HG02981 (cell line): ENCODE results near the gene C6orf52.

Experiments used
- ATAC-seq: cut with Tn5 transposase; IDR thresholded peaks from one replicate; pipeline ENCODE4 v1.9.1; 2021; ENCODE audit warnings: mild to moderate bottlenecking, moderate library complexity; ENCODE audit not compliant: unreplicated experiment

Gene C6orf52

DNA sequence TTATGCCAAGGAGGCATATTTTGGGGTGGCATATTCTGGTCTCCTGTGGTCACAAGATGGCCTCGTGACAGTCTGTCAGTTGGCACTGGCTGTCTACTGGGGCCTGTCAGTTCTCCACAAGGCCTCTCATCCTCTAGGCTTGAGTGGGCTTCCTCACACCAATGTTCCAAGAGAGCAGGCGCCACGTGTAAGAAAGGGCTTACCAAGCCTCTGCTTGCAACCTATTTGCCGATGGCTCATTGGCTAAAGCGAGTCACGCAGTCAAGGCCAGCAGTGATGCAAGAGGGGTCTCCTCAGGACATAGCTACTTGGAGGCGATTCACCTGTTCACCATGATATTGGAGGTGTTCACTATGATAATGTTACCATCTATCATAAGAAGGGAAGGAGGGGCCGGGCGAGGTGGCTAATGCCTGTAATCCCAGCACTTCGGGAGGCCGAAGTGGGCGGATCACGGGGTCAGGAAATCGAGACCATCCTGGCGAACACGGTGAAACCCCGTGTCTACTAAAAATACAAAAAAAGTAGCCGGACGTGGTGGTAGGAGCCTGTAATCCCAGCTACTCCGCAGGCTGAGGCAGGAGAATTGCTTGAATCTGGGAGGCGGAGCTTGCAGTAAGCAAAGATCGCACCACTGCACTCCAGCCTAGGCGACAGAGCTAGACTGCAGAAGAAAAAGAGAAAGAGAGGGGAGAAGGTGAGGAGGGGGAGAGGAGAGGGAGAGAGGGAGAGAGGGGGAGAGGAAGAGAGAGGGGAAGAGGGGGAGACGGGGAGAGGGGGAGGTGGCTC is 35.3 kb downstream of the C6orf52 start:
- no peak for ATAC-seq

DNA sequence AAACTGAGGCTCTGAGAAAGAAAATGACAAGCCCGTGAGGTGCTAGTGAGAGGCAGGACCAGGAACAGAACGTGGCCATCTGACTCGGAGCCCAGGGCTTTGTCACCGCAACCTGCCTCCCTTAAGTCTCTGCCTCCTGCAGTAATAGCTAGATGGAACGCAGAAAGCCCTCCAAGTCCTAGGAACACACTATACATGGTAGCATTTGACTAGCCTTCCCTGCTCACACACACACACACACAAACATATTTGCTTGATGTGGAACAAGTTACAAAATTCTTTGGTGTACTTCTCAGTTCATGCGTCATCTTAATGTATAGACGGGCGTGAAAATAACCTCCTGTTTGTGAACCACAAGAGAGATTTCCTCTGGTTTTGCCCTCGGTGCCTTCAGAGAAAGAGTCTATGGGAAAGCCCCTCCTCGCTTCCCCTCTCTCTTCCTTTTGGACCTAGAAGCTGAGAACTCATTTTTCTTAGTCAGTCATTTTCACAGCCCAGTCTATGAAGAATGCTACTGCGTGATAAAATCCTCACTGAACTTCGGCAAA is 38.8 kb downstream of the C6orf52 start:
- no peak for ATAC-seq

DNA sequence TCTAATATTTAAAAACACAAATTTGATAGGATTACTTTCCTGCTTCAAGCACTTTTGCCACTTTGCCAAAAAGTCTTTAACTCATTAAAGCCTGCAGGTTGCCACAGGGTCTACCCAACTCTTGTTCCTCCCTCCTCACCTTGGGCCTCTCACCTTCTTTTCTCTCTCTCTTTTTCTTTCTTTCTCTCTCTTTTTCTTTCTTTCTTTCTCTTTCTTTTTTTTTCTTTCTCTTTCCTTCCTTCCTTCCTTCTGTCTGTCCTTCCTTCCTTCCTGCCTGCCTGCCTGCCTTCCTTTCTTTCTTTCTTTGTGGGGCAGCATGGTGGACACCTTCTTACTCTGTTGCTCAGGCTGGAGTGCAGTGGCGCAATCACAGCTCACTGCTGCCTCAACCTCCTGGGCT is 50.2 kb downstream of the C6orf52 start:
- ATAC-seq, result no peak

DNA sequence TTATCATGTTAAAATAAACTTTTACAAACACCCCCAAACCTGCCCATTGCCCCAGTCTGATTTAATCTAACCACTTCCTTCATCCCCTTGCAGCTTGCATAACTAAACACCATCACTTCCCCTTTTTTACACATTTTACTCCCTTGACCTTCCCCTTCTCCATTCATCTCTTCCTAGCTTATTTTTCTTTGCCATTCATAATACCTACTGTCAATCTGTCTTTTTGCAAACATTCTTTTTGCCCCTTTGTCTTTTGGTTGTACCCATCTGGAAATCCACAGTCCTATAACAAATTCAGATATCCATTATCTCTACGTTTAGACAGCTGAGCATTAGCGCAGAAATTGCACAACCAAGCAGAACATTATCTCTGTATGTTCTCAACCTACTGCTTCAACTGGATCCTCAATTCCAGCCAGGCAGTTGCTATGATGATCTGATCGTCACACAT is 51.2 kb downstream of the C6orf52 start:
- peak; percentile 84 for ATAC-seq

DNA sequence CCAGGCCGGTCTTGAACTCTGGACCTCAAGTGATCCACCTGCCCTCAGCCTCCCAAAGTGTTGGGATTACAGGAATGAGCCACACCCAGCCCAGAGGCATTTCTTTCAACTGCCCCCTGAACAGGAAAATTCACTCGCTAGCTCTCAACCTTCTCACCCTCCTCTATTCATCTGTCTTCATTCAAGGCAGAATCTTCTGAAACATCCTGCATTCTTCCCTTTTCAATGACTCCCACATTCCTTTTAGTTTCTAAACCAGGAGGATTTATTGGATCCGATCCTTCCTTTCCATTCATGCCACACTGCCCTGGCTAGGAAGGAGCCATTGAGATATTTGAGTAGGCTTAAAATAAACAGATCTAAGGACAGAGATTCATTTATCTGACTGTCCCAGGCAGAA is 52.9 kb downstream of the C6orf52 start:
- no peak for ATAC-seq

DNA sequence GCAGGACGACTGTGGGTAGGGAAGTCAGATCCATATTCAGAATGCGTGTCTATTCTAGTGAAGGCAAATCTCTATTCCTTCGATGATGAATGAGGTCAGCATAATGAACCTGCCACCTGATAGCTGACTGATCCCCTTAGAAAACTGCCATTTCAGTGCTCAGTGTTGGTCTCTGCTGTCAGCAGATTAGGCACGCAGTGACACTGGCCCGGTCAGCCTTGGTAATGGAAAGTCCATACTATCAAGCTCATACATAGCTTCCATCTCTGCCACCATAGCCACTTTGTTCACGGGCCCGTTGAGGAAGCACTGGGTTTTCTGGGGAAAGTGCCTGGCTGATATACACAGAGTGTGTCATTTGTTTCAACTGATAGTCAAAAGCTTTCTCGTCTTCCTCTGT is 54.0 kb downstream of the C6orf52 start:
- ATAC-seq, result no peak

DNA sequence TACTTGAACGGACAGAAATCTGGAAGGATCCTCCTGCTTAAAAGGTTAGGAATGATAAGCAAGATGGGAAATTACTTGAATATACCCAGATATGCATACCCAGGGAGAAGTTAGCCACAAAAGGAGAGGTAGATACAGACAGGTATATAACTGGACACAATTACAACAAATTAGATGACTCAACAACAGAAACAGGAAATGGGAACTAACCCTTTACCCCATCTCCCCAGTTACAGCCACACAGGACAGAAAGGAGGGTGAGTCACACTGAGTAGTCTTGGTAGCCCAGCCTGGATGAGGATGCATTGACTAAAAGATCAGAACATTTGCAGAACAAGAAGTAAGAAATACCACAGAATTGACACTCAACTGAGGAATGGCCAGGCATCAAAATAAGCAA is 61.2 kb downstream of the C6orf52 start:
- ATAC-seq, result peak; percentile 96

DNA sequence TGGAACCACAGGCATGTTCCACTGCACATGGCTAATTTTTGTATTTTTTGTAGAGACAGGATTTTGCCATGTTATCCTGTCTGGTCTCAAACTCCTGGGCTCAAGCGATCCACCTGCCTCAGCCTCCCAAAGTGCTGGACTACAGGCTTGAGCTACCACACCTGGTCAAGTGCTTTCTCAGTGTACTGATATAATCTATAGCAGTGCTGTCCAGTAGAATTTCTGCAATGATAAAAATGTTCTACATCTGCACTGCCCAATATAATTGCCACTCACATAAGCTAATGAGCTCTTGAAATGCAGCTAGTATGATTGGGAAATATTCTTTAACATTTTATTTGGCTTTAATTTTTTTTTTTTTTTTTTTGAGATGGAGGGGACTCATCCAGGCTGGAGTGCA is 64.2 kb downstream of the C6orf52 start:
- ATAC-seq, result no peak

DNA sequence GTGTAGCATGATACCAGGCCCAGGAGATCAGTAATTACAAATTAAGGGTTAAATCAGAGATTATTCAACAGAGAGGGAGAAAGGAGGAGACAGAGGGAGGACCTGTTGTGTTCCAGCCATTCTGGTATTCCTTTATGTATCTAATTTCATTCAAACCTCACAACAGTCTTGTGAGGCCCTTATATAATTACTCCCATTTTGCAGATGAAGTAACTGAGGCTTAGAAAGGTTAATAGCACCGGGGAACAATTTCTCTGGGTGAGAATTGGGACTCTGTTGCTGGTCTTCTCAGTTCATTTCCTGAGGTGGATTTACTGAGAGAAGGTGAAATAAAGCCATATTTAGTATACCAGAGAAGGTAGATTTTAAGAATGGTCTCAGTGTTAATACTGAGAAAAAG is 66.6 kb downstream of the C6orf52 start:
- ATAC-seq, result no peak

DNA sequence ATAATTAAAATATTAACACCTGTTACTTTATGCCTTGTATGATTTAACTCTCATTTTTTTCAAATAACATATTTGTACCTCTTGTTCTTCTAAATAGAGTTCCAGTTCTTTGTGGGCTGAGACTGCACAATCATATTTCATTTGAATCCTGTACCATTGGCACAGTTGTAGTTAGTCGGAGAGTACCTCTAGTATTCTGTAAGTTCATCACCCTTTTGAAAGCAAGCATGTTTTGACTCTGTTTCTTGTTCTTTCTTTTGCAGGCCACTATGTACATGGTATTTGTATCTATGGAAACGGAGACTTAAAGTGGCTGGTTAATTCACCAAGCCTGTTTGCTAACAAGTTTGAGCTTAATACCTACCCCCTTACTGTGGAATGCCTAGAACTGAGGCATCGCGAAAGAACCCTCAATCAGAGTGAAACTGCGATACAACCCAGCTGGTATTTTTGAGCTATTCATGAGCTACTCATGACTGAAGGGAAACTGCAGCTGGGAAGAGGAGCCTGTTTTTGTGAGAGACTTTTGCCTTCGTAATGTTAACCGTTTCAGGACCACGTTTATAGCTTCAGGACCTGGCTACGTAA is 68.2 kb downstream of the C6orf52 start:
- no peak for ATAC-seq

DNA sequence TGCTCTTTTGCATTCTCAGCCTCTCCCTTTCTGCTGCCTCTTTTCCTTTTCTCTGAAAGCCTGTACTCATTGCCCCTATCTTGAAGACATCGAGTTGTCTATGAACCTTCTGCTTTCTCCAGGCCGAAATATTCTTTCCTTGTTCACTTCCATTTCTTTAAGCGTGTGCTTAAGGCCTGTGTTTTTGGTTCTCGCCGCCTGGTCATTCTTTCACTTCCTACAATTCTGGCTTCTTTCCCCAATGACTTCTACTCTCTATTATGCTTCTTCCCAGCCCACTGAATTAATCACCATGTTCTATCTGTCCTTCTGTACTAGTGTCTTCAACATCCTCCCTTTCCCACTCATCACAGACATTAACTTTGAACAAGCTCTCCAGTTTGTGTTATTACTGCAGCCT is 69.6 kb downstream of the C6orf52 start:
- ATAC-seq, result no peak

DNA sequence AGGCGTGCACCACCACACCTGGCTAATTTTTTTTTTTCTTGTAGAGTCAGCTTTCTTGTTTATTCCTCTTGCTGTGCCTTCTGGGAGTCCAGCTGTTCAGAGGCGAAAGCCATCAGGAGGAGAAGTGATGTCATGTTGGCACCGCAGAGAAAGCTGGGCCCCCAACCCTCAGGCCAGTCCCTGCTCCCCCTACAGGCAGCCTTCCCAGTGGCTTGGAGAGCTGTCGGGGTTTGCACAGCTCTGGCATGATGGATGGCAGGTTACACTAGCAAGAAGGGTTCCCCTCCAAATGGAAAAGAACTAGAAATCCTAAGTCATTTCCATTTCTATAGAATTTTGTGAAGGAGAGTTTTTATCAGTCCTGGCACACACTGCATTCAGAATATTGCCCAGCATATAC is 72.6 kb downstream of the C6orf52 start:
- no peak for ATAC-seq
